DOHH2 (cell line): ENCODE measurements around the gene VSTM2L.

Source experiments
- H3F3A ChIP-seq: fragments of 200-600 bp; sonication (generic), shearing (Covaris generic); 2 replicates; pipeline ENCODE4 v1.6.0; 2016; ENCODE audit warnings: antibody characterized with exemption, mild to moderate bottlenecking; ENCODE audit not compliant: control insufficient read depth, insufficient read depth
- H3K27ac ChIP-seq: fragments of 200-600 bp; sonication (generic); 2 replicates; pipeline ENCODE4 v1.5.1; 2014; ENCODE audit warnings: low read depth, mild to moderate bottlenecking, low read length, moderate library complexity
- H3K27me3 ChIP-seq: fragments of 200-600 bp; sonication (generic); 2 replicates; pipeline ENCODE4 v1.6.1; 2014; ENCODE audit warnings: mild to moderate bottlenecking, low read length, mixed read lengths; ENCODE audit not compliant: control insufficient read depth
- H3K36me3 ChIP-seq: fragments of 200-600 bp; sonication (generic); 2 replicates; pipeline ENCODE4 v1.6.1; 2014; ENCODE audit warnings: mild to moderate bottlenecking, low read length, moderate library complexity, mixed read lengths; ENCODE audit not compliant: control insufficient read depth
- H3K4me1 ChIP-seq: fragments of 200-600 bp; sonication (generic); 2 replicates; pipeline ENCODE4 v1.6.1; 2014; ENCODE audit warnings: mild to moderate bottlenecking, low read length, mixed read lengths; ENCODE audit not compliant: control insufficient read depth
- H3K4me2 ChIP-seq: fragments of 200-600 bp; sonication (generic); 2 replicates; pipeline ENCODE4 v1.6.0; 2014; ENCODE audit warnings: mild to moderate bottlenecking, low read length, moderate library complexity
- H3K4me3 ChIP-seq: fragments of 200-600 bp; sonication (generic); 2 replicates; pipeline ENCODE4 v1.5.1; 2014; ENCODE audit warnings: mild to moderate bottlenecking, low read length, mixed read lengths
- H3K79me2 ChIP-seq: fragments of 200-600 bp; sonication (generic); 2 replicates; pipeline ENCODE4 v1.6.1; 2014; ENCODE audit warnings: mild to moderate bottlenecking, low read length, mixed read lengths; ENCODE audit not compliant: control insufficient read depth
- H3K9me2 ChIP-seq: fragments of 200-600 bp; sonication (generic); replicated peaks from 2 replicates; pipeline ENCODE4 v1.6.1; 2014; ENCODE audit warnings: mild to moderate bottlenecking, low read length, mixed read lengths; ENCODE audit not compliant: control insufficient read depth
- H3K9me3 ChIP-seq: fragments of 200-600 bp; sonication (generic); 2 replicates; pipeline ENCODE4 v1.6.1; 2014; ENCODE audit warnings: antibody characterized with exemption, low read length, mixed read lengths; ENCODE audit not compliant: control insufficient read depth, insufficient read depth
- H4K20me1 ChIP-seq: fragments of 200-600 bp; sonication (generic); 2 replicates; pipeline ENCODE4 v1.6.0; 2014; ENCODE audit warnings: low read depth, mild to moderate bottlenecking, antibody characterized with exemption, low read length, moderate library complexity; ENCODE audit not compliant: control insufficient read depth, insufficient read depth
- CTCF ChIP-seq: fragments of 200-600 bp; sonication (generic); IDR thresholded peaks from one replicate; pipeline ENCODE4 v1.5.1; 2014; ENCODE audit warnings: antibody characterized with exemption, mild to moderate bottlenecking, low read depth, low read length; ENCODE audit not compliant: poor library complexity, severe bottlenecking
- EZH2phosphoT487 ChIP-seq: fragments of 200-600 bp; sonication (generic); IDR thresholded peaks from 2 replicates; pipeline ENCODE4 v1.6.1; 2017; ENCODE audit warnings: borderline replicate concordance, mild to moderate bottlenecking, antibody characterized with exemption, low read length, moderate library complexity, mixed read lengths

VSTM2L gene

DNA sequence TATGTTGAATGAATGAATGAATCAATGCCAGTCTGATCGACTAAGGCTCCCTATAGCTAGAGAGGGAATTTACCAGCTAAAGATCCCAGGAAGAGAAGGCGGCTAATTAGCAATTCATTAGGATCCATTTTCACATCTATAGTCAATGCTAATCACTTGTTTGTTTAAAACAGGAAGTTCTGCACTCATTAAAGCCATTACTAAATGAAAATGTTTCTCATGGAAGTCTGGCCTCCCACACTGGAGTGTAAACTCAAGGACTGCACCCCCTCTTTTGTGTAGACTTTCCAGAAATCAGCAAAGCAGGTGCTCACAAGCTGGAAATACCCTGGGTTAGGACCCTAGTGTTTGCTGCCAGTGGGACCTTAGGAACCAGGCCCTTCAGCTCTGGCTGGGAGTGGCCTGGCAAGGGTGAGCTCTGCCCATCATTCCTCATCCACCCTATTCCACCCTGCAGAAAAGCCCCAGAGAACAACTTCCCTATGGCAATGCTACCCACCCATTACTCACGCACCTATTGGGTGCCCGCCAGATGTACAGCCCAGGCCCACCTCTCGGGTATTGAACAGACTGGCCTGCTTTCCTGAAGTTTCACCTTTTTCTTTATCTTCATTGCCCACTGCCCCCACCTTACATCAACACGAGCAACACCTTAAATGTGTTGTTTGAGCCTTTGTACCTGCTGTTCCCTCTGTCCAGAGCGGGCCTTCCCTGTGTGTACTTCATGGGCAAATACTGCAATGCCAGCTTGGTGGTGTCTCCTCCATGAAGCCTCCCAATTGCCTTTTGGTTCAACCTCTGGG is 69.5 kb downstream of the VSTM2L start:
- H3K79me2 ChIP-seq: no peaks in the 10 kb centered on the region
- H3K4me3 ChIP-seq: no peak overlapping the region
- H3K27me3 ChIP-seq: peaks cover 2% of the 10 kb centered on the region; the same call in 1 of the 2 replicates
- no peaks in the 10 kb centered on the region for H3K9me2 ChIP-seq
- H3K9me3 ChIP-seq: no peaks in the 10 kb centered on the region
- no peaks in the 10 kb centered on the region for H3K4me1 ChIP-seq
- TF ChIP-seq CTCF: no peak
- no peak for TF ChIP-seq EZH2phosphoT487
- no peaks in the 10 kb centered on the region for H4K20me1 ChIP-seq
- H3K36me3 ChIP-seq: no peaks in the 10 kb centered on the region
- no peaks in the 10 kb centered on the region for H3F3A ChIP-seq
- no peak overlapping the region for H3K27ac ChIP-seq
- no peak overlapping the region for H3K4me2 ChIP-seq

DNA sequence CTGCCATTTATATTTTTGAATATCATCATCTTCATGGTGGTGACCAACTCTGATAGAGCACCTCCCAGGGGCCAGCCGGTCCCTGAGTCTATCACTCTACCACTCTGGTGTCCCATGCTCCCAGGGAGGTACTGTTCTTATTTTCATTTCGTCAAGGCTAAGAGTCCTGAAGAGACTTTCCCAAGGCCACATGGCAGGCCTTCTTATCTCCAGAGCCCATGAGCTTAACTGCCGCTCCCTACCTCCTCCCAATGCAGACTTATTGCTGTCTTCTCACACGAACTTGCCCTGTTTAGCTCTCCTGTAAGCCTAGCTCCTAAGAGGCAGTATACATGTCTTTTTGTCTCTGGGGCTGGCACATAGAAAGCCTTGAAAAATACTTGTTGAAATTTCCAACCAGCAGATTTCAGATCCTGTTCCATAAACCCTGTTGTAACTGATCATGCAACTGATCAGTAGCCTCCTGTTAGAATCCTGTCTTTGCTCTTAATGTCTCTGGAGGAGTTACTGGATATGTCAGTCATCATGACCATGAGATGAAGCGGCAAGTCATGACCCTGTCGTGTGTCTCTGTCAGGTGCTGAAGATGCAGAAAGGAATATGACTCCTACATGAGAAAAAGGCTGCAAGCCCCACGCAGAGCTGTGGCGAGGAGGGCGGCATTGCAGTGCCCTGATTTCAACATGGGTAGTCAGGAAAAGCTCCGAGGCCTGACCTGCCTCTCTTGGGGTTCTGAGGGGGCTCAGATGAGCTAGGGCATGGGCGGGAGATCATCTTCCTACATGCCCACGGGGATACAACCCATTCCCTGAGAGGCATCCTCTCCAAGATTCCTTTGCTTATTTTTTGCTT is 70.4 kb downstream of the VSTM2L start:
- Histone ChIP-seq H3K4me2 (no peak overlapping the region), H3F3A (no peaks in the 10 kb centered on the region), H3K9me2 (no peaks in the 10 kb centered on the region), H3K27me3 (peaks cover 2% of the 10 kb centered on the region; the same call in 1 of the 2 replicates), H4K20me1 (no peaks in the 10 kb centered on the region), H3K9me3 (no peaks in the 10 kb centered on the region), H3K4me3 (no peak overlapping the region), H3K4me1 (no peaks in the 10 kb centered on the region), H3K79me2 (no peaks in the 10 kb centered on the region), H3K36me3 (no peaks in the 10 kb centered on the region), H3K27ac (no peak overlapping the region)
- TF ChIP-seq EZH2phosphoT487 (no peak), CTCF (no peak)

- Histone ChIP-seq H3K9me3 (no peaks in the 10 kb centered on the region), H3K79me2 (no peaks in the 10 kb centered on the region), H3K27ac (no peak overlapping the region), H4K20me1 (no peaks in the 10 kb centered on the region), H3K27me3 (no peaks in the 10 kb centered on the region), H3K4me3 (no peak overlapping the region), H3K36me3 (no peaks in the 10 kb centered on the region), H3F3A (no peaks in the 10 kb centered on the region), H3K4me2 (no peak overlapping the region), H3K9me2 (no peaks in the 10 kb centered on the region), H3K4me1 (no peaks in the 10 kb centered on the region)
- TF ChIP-seq CTCF (no peak), EZH2phosphoT487 (no peak)
Observed at GRCh38 chr20:37976887-37977286, 74.0 kb downstream of the VSTM2L start.
